Nephron (organoid): ENCODE results near the gene GPR25.

ENCODE experiments used
- H3K27ac Mint-ChIP-seq, 3 experiments: 2 replicates each; pipeline ENCODE4 v1.8.0; 2020; ENCODE audit warnings: mixed read lengths in 3 of 3, mild to moderate bottlenecking in 2 of 3, moderate library complexity in 1 of 3
- H3K27me3 Mint-ChIP-seq: 2 replicates; pipeline ENCODE4 v1.8.0; 2021; ENCODE audit warnings: low read depth, mild to moderate bottlenecking, moderate library complexity, mixed read lengths
- H3K36me3 Mint-ChIP-seq: 2 replicates; pipeline ENCODE4 v1.8.0; 2020; ENCODE audit warnings: low read depth, mixed read lengths
- H3K4me1 Mint-ChIP-seq: 2 replicates; pipeline ENCODE4 v1.8.0; 2020; ENCODE audit warnings: mixed read lengths
- H3K4me3 Mint-ChIP-seq, 3 experiments: 2 replicates each; pipeline ENCODE4 v1.8.0; 2020; ENCODE audit warnings: mild to moderate bottlenecking in 3 of 3, mixed read lengths in 3 of 3, moderate library complexity in 2 of 3
- H3K9me3 Mint-ChIP-seq: 2 replicates; pipeline ENCODE4 v1.8.0; 2020; ENCODE audit warnings: mixed read lengths
- TF ChIP-seq, protein P1 (sequence below), 3 experiments: fragments of 200-600 bp; sonication (generic); IDR thresholded peaks; one replicate each; pipeline ENCODE4 v1.5.0; 2021; ENCODE audit warnings: antibody characterized with exemption in 3 of 3; ENCODE audit not compliant: unreplicated experiment in 3 of 3

Gene GPR25

GRCh38 chr1:200838676-200839445, 33.9 kb upstream of the GPR25 start:
- H3K4me3 Mint-ChIP-seq = no peak overlapping the region
- H3K9me3 Mint-ChIP-seq = peaks cover 15% of the 10 kb centered on the region
- TF ChIP-seq, protein P1, sequence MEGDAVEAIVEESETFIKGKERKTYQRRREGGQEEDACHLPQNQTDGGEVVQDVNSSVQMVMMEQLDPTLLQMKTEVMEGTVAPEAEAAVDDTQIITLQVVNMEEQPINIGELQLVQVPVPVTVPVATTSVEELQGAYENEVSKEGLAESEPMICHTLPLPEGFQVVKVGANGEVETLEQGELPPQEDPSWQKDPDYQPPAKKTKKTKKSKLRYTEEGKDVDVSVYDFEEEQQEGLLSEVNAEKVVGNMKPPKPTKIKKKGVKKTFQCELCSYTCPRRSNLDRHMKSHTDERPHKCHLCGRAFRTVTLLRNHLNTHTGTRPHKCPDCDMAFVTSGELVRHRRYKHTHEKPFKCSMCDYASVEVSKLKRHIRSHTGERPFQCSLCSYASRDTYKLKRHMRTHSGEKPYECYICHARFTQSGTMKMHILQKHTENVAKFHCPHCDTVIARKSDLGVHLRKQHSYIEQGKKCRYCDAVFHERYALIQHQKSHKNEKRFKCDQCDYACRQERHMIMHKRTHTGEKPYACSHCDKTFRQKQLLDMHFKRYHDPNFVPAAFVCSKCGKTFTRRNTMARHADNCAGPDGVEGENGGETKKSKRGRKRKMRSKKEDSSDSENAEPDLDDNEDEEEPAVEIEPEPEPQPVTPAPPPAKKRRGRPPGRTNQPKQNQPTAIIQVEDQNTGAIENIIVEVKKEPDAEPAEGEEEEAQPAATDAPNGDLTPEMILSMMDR (IDR thresholded peaks at IDR 0.05; ENCODE audit: unreplicated experiment in 3 of 3) = no peak
- H3K27ac Mint-ChIP-seq = no peak overlapping the region
- H3K27me3 Mint-ChIP-seq = no peaks in the 10 kb centered on the region
- no peaks in the 10 kb centered on the region for H3K4me1 Mint-ChIP-seq
- H3K36me3 Mint-ChIP-seq = peaks cover 65% of the 10 kb centered on the region

GRCh38 chr1:200845360-200845759, 27.4 kb upstream of the GPR25 start:
- TF ChIP-seq, protein P1 (IDR thresholded peaks at IDR 0.05; ENCODE audit: unreplicated experiment in 3 of 3) = no peak
- no peak overlapping the region for H3K27ac Mint-ChIP-seq
- H3K4me3 Mint-ChIP-seq = no peak overlapping the region
- H3K4me1 Mint-ChIP-seq = no peaks in the 10 kb centered on the region
- no peaks in the 10 kb centered on the region for H3K9me3 Mint-ChIP-seq
- H3K36me3 Mint-ChIP-seq = peaks cover 61% of the 10 kb centered on the region
- no peaks in the 10 kb centered on the region for H3K27me3 Mint-ChIP-seq

DNA sequence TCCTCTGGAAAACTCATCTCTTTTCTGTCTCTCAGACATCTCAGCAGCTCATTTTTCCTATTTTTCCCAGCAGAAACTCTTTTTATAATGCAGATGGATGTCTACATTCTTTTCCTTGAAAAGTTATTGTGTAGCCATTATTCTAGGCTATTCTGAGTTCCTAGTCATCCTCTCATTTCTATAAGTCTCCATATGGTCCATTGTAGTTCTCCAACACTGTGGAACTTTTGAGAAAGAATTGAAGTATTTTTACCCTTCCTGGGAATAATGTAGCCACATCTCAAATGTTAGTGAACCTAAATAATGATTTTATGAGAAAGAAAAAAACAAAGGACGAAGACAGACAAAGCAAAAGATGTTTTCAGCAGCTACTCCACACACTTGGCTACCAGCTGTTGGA, 26.4 kb upstream of the GPR25 start:
- Mint-ChIP-seq H3K36me3 (peaks cover 66% of the 10 kb centered on the region), H3K9me3 (no peaks in the 10 kb centered on the region), H3K4me3 (no peak overlapping the region), H3K27ac (no peak overlapping the region), H3K4me1 (no peaks in the 10 kb centered on the region), H3K27me3 (no peaks in the 10 kb centered on the region)
- TF ChIP-seq, protein P1 (IDR thresholded peaks at IDR 0.05; ENCODE audit: unreplicated experiment in 3 of 3) = no peak

DNA sequence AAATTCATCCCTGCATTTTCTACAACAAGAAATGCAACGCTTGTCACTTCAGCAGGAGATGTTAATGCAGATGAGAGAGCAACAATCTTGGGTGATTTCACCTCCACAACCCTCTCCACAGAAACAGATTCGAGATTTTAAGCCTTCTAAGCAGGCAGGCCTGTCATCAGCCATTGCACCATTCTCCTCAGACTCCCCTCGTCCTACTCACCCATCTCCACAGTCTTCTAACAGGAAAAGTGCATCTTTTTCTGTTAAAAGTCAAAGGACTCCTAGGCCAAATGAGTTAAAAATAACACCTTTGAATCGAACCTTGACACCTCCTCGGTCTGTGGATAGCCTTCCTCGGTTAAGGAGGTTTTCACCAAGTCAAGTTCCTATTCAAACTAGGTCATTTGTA, 23.4 kb upstream of the GPR25 start:
- Mint-ChIP-seq H3K4me1 (no peaks in the 10 kb centered on the region), H3K36me3 (peaks cover 68% of the 10 kb centered on the region), H3K9me3 (no peaks in the 10 kb centered on the region), H3K27me3 (no peaks in the 10 kb centered on the region), H3K4me3 (no peak overlapping the region), H3K27ac (no peak overlapping the region)
- TF ChIP-seq, protein P1 (IDR thresholded peaks at IDR 0.05; ENCODE audit: unreplicated experiment in 3 of 3) = no peak

DNA sequence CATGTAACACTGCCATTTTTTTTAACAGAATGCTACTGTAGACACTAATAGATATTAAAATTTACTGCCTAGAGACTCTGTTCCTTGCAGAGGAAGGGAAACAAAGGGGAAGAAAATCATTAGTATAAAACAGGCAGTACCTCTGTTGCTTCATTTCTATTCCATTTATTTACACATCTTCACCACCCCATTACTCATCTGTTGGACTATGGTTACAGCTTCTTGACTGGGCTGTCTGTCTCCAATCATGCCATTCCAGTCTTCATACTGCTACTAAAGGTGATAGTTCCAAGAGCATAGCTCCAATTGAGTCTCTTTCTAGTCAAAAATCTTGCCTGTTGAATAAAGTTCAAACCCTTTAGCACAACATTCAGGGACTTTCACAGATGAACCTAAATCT, 22.2 kb upstream of the GPR25 start:
- TF ChIP-seq, protein P1 (IDR thresholded peaks at IDR 0.05; ENCODE audit: unreplicated experiment in 3 of 3) = no peak
- no peaks in the 10 kb centered on the region for H3K9me3 Mint-ChIP-seq
- H3K27me3 Mint-ChIP-seq = no peaks in the 10 kb centered on the region
- H3K27ac Mint-ChIP-seq = no peak overlapping the region
- peaks cover 63% of the 10 kb centered on the region for H3K36me3 Mint-ChIP-seq
- H3K4me1 Mint-ChIP-seq = no peaks in the 10 kb centered on the region
- no peak overlapping the region for H3K4me3 Mint-ChIP-seq
